Stimulated activated CD8-positive, alpha-beta memory T cell treated with anti-CD3 and anti-CD28 coated beads, Interleukin-12 subunit alpha, Interleukin-12 subunit beta, amount 100 ng/mL, for 1 hour (primary cell): ENCODE data around the gene HYAL2.

Source experiments
- DNase-seq: peaks from one replicate; pipeline ENCODE4 v3.0.0-alpha.2; 2020; ENCODE audit warnings: low read depth

HYAL2 gene

GRCh38 chr3:50350527-50351322, 28.2 kb upstream of the HYAL2 start, which contains the start of the genes CYB561D2 and NPRL2:
Gene CYB561D2 (plus strand): TSS chr3:50350862. CDS start chr3:50351434, 572 bp downstream.
Gene NPRL2 (minus strand): TSS chr3:50350775. CDS start chr3:50350652, 123 bp downstream.
- DNase-seq = peak; percentile 98

- no peak for DNase-seq
These were observed 27.6 kb upstream of the HYAL2 start for GRCh38 chr3:50350213-50350526.

- peak; percentile 60 for DNase-seq
These were observed 24.8 kb upstream of the HYAL2 start for GRCh38 chr3:50347187-50347813.

- peak; percentile 56 for DNase-seq
These were observed 23.2 kb upstream of the HYAL2 start, which contains the start of gene ZMYND10 for GRCh38 chr3:50345586-50346234. Gene ZMYND10 (minus strand): TSS chr3:50345732. CDS start chr3:50345579, 153 bp downstream.

GRCh38 chr3:50345008-50345407, 22.5 kb upstream of the HYAL2 start:
- no peak for DNase-seq

- no peak for DNase-seq
These were observed 20.5 kb upstream of the HYAL2 start for GRCh38 chr3:50342813-50343633.

- no peak for DNase-seq
These were observed 19.6 kb upstream of the HYAL2 start for GRCh38 chr3:50341996-50342650.

- no peak for DNase-seq
These were observed 19.0 kb upstream of the HYAL2 start for GRCh38 chr3:50341537-50341936.

- DNase-seq = no peak
These were observed 18.1 kb upstream of the HYAL2 start, which contains the start of gene RASSF1 for GRCh38 chr3:50340448-50341329. Gene RASSF1 (minus strand): TSS chr3:50340836. CDS start chr3:50340805, 31 bp downstream.

GRCh38 chr3:50340147-50340447, 17.6 kb upstream of the HYAL2 start:
- DNase-seq = no peak

GRCh38 chr3:50339485-50340146, 17.1 kb upstream of the HYAL2 start:
- DNase-seq = no peak

- no peak for DNase-seq
These were observed 16.4 kb upstream of the HYAL2 start for GRCh38 chr3:50338965-50339364.

- peak; percentile 82 for DNase-seq
These were observed 14.8 kb upstream of the HYAL2 start for GRCh38 chr3:50337175-50337861.

- DNase-seq = no peak
These were observed 14.1 kb upstream of the HYAL2 start for GRCh38 chr3:50336452-50337174.

GRCh38 chr3:50334339-50335075, 12.0 kb upstream of the HYAL2 start:
- no peak for DNase-seq

- DNase-seq = no peak
These were observed 11.3 kb upstream of the HYAL2 start for GRCh38 chr3:50333744-50334328.

GRCh38 chr3:50331364-50331907, 8.9 kb upstream of the HYAL2 start:
- DNase-seq = no peak
